Large intestine (tissue), 3 donors: ENCODE measurements around the gene MMP24. TPM values are rescaled to one million over a fixed set of nuclear protein-coding genes. Genes with fewer than 3 reads are reported as not detected.
"Not testable (repeated sequence)": the region's sequence is repeated elsewhere in the genome, so short reads cannot be mapped to it uniquely, and the experiment has no call there.

Experiments used
- DNase-seq, 2 donors: peaks; one replicate each; pipeline versions ENCODE4 v3.0.0 to v3.0.0-alpha.2; 2013
- H3K27ac ChIP-seq: one replicate; pipeline ENCODE4 v1.5.1; 2013; ENCODE audit warnings: low read length
- H3K27me3 ChIP-seq: 2 replicates; pipeline ENCODE4 v1.6.1; 2013; ENCODE audit warnings: low read length; ENCODE audit not compliant: control insufficient read depth, insufficient read depth
- H3K36me3 ChIP-seq: 2 replicates; pipeline ENCODE4 v1.6.1; 2013; ENCODE audit warnings: low read length; ENCODE audit not compliant: control insufficient read depth, insufficient read depth
- H3K4me1 ChIP-seq: one replicate; pipeline ENCODE4 v1.6.1; 2013; ENCODE audit warnings: low read length; ENCODE audit not compliant: control insufficient read depth, insufficient read depth
- H3K4me3 ChIP-seq: one replicate; pipeline ENCODE4 v1.5.1; 2013; ENCODE audit warnings: low read length
- H3K9me3 ChIP-seq: one replicate; pipeline ENCODE4 v1.6.1; 2013; ENCODE audit warnings: mild to moderate bottlenecking, low read depth, low read length, moderate library complexity; ENCODE audit not compliant: control insufficient read depth
- WGBS: methylation state at CpG from one replicate; pipeline ENCODE4 v1.1.5; 2013; ENCODE audit warnings: low lambda C conversion rate; ENCODE audit not compliant: insufficient coverage; 5-methylcytosine and 5-hydroxymethylcytosine counted together
- polyA plus RNA-seq: library from polyadenylated mRNA; unstranded; fragments of 120-200 nt; gene quantifications from one replicate; pipeline ENCODE4 v1.2.1, GENCODE V29; 2013

Gene MMP24
- polyA plus RNA-seq, 1 donor: 3.9 TPM

GRCh38 chr20:35192118-35192872 is 34.2 kb upstream of the MMP24 start:
- 0% methylated on average over 1 of the region's 9 CpGs for WGBS
- peaks cover 9% of the 10 kb centered on the region for H3K9me3 ChIP-seq
- peak in 1 of 2 donors; percentile 54 for DNase-seq

DNA sequence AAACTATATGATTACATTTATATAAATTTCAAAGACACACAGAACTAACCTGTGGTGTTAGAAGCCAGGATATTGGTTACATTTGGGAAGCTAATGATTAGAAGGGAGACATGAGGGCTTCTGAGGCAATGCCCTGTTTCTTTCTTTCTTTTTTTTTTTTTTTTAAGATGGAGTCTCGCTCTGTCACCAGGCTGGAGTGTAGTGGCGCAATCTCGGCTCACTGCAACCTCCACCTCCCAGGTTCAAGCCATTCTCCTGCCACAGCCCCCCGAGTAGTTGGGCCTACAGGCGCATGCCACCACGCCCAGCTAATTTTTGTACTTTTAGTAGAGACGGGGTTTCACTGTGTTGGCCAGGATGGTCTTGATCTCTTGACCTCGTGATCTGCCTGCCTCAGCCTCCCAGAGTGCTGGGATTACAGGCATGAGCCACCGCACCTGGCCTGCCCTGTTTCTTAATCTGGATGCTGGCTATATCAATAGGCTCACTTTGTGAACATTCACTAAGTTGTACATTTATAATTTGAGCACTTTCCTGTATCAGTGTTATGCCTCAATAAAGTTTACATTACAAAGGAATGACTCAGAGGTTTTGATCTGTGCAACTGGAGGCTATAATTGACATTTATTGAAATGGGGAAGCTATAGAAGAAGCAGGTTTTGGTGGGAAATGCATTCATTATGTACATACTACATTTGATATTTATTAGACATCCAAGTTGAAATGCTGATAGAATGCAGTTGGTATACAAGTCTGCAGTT is 33.3 kb upstream of the MMP24 start:
- H3K9me3 ChIP-seq: peaks cover 13% of the 10 kb centered on the region
- not testable (repeated sequence) for H3K27ac ChIP-seq, H3K36me3 ChIP-seq, H3K27me3 ChIP-seq, DNase-seq, H3K4me1 ChIP-seq, H3K4me3 ChIP-seq
- WGBS: no CpG with 5 or more reads among the region's 9 CpGs

More at GRCh38 chr20:35192118-35192872, 34.2 kb upstream of the MMP24 start:
- Histone ChIP-seq H3K36me3 (no peaks in the 10 kb centered on the region), H3K4me3 (no peak overlapping the region), H3K27ac (no peak overlapping the region), H3K27me3 (no peaks in the 10 kb centered on the region), H3K4me1 (no peaks in the 10 kb centered on the region)

- Histone ChIP-seq H3K27ac (no peak overlapping the region), H3K36me3 (no peaks in the 10 kb centered on the region), H3K9me3 (peaks cover 21% of the 10 kb centered on the region), H3K4me1 (no peaks in the 10 kb centered on the region), H3K4me3 (no peak overlapping the region), H3K27me3 (no peaks in the 10 kb centered on the region)
- DNase-seq: no peak
These were observed 30.2 kb upstream of the MMP24 start for GRCh38 chr20:35196313-35196712.

DNA sequence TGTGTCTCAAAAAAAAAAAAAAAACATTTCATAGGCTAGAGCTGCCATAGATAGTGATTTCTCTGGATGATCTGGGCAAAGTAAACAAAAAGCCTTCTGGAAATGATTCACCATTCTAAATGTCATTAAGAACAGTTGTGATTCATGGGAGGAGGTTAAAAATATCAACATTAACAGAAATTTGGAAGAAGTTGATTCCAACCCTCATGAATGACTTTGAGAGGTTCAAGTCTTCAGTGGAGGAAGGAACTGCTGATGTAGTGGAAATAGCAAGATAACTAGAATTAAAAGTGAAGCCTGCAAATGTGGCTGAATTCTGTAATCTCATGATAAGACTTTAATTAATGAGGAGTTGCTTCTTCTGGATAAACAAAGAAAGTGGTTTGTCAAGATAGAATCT is 26.8 kb upstream of the MMP24 start:
- no peaks in the 10 kb centered on the region for H3K4me1 ChIP-seq
- H3K9me3 ChIP-seq: peaks cover 21% of the 10 kb centered on the region
- H3K27ac ChIP-seq: no peak overlapping the region
- H3K27me3 ChIP-seq: no peaks in the 10 kb centered on the region
- H3K4me3 ChIP-seq: no peak overlapping the region
- DNase-seq: no peak
- H3K36me3 ChIP-seq: no peaks in the 10 kb centered on the region

DNA sequence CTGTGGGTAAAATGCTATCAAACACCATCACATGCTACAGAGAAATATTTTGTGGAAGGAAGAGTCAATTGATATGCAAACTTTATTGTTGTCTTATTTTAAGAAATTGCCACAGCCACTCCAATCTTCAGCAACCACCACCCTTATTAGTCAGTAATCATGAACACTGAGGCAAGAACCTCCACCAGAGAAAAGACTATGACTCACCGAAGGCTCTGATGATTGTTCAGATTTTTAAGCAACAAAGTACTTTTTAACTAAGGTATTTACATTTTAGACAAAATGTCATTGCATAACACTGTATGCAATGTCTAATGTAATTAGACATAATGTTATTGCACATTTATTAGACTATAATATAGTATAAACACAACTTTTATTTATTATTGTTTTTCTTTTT is 26.2 kb upstream of the MMP24 start:
- Histone ChIP-seq H3K4me3 (no peak overlapping the region), H3K9me3 (peaks cover 21% of the 10 kb centered on the region), H3K36me3 (no peaks in the 10 kb centered on the region), H3K27me3 (no peaks in the 10 kb centered on the region), H3K4me1 (no peaks in the 10 kb centered on the region), H3K27ac (no peak overlapping the region)
- no CpG with 5 or more reads among the region's 1 CpG for whole genome bisulfite sequencing
- DNase-seq: no peak

DNA sequence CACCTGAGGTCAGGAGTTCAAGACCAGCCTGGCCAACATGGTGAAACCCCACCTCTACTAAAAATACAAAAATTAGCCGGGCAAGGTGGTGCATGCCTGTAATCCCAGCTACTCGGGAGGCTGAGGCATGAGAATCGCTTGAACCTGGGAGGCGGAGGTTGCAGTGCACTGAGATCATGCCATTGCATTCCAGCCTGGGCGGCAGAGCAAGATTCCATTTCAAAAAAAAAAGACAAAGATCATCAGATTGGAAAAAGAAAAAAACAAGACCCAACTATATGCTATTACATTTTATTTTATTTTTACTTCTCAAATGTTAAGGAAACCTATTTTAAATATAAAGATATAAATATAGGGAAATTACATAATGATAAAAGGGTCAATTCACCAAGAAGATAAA is 25.0 kb upstream of the MMP24 start:
- not testable (repeated sequence) for H3K4me1 ChIP-seq, H3K27me3 ChIP-seq, H3K27ac ChIP-seq, H3K36me3 ChIP-seq, H3K4me3 ChIP-seq, DNase-seq
- 90% methylated on average over 2 of the region's 5 CpGs for whole genome bisulfite sequencing
- H3K9me3 ChIP-seq: peaks cover 13% of the 10 kb centered on the region

GRCh38 chr20:35206802-35207201 is 19.7 kb upstream of the MMP24 start:
- WGBS: no CpG with 5 or more reads among the region's 1 CpG
- Histone ChIP-seq H3K9me3 (no peaks in the 10 kb centered on the region), H3K27me3 (no peaks in the 10 kb centered on the region), H3K4me3 (no peak overlapping the region), H3K4me1 (no peaks in the 10 kb centered on the region), H3K36me3 (no peaks in the 10 kb centered on the region), H3K27ac (no peak overlapping the region)
- no peak for DNase-seq

DNA sequence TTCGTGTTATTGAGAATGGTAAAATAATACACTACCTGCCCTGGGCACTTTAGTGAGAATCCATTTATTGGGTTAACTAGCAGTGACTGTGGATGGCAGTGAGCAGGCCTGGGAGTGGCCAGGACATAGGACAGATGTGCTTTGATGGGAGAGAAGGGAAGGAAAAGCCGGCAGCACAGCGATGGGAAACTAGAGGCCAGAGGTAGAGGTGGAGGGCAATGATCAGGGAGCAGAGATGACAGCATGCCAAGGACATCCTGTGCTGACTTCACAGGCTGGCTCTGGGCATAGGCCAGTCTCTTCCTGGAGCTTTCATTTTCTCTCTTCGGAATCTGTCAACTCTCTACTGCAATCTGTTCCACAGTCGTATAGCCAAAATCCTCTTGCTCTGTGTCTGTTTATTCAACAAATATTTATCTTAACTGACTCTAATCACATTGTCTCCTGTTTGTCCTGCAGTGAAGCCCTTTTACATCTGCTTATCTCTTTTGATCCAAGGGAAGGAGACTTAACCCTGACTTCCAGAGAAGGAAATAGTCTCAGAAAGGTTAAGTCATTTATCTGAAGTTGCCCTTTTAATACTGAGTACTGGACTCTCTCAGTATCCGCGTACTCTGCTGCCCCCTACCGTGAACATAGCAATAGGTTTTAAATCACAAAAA is 18.4 kb upstream of the MMP24 start:
- WGBS: 0% methylated on average over 1 of the region's 8 CpGs
- Histone ChIP-seq H3K4me3 (no peak overlapping the region), H3K27me3 (no peaks in the 10 kb centered on the region)

GRCh38 chr20:35215066-35215956 is 11.2 kb upstream of the MMP24 start:
- H3K27ac ChIP-seq: no peak overlapping the region
- no peaks in the 10 kb centered on the region for H3K9me3 ChIP-seq
- no peaks in the 10 kb centered on the region for H3K4me1 ChIP-seq
- WGBS: 39% methylated on average over 2 of the region's 12 CpGs
- no peak overlapping the region for H3K4me3 ChIP-seq
- H3K27me3 ChIP-seq: no peaks in the 10 kb centered on the region
- DNase-seq: no peak
- no peaks in the 10 kb centered on the region for H3K36me3 ChIP-seq

More for the DNA sequence above, 18.4 kb upstream of the MMP24 start:
- no peaks in the 10 kb centered on the region for H3K9me3 ChIP-seq
- no peaks in the 10 kb centered on the region for H3K4me1 ChIP-seq
- H3K27ac ChIP-seq: peak overlapping the region; percentile 8
- H3K36me3 ChIP-seq: no peaks in the 10 kb centered on the region
- DNase-seq: peak; percentile 70 to 81

- WGBS: 94% methylated on average over 2 of the region's 5 CpGs
- DNase-seq: no peak
These were observed 9.9 kb upstream of the MMP24 start for GRCh38 chr20:35216541-35216940.

More at GRCh38 chr20:35216541-35216940, 9.9 kb upstream of the MMP24 start:
- no peak overlapping the region for H3K27ac ChIP-seq
- H3K27me3 ChIP-seq: no peaks in the 10 kb centered on the region
- H3K9me3 ChIP-seq: no peaks in the 10 kb centered on the region
- H3K4me1 ChIP-seq: no peaks in the 10 kb centered on the region
- no peaks in the 10 kb centered on the region for H3K36me3 ChIP-seq
- no peak overlapping the region for H3K4me3 ChIP-seq
